AG09319 (cell line): Measurements from ENCODE around the gene ZFR2.
"Not testable (repeated sequence)": the region's sequence is repeated elsewhere in the genome, so short reads cannot be mapped to it uniquely, and the experiment has no call there.

ENCODE experiments used
- DNase-seq: peaks from one replicate; pipeline ENCODE4 v3.0.0-alpha.2; 2010; ENCODE audit warnings: low read depth; ENCODE audit errors: extremely low read depth
- CTCF ChIP-seq: IDR thresholded peaks from 2 replicates; pipeline ENCODE4 v1.5.1; 2011; ENCODE audit warnings: low read depth, mild to moderate bottlenecking, inconsistent platforms, low read length, moderate library complexity

The ZFR2 gene

DNA sequence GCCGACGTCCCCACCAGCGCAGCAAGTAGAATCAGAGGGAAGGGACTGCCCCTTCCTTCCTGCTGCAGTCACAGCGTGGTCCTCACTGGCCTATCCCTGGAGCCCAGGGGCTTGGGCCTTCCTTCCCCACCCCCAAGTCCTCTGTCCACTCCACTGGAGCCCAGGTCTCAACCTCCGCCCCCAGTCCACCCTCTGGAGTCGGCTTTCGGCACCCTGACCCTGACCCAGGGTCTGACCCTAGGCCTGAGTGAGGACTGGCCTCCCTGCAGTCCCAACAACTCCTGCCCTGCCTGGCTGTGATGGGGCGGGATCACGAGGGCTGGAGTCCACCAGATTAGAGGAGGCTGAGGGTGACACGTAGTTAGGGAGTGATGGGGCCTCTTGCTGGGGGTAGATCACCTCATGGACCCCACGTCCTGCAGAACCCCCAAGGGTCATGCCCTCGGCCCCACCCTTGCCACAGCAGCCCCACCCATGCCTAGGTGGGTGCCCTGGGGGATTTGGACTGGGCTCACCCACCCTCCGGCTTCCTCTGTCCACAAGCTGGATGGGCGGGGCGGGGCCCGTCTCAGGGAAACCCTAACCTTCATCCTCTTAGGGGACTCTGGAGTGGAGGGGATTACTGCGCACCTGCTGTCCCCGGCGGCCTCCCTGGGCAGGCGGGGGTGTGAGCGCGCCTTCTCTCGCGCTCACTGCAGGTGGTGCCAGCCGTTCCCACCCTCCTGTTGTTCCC is 100.7 kb downstream of the ZFR2 start:
- DNase-seq = no peak
- TF ChIP-seq CTCF = no peak

DNA sequence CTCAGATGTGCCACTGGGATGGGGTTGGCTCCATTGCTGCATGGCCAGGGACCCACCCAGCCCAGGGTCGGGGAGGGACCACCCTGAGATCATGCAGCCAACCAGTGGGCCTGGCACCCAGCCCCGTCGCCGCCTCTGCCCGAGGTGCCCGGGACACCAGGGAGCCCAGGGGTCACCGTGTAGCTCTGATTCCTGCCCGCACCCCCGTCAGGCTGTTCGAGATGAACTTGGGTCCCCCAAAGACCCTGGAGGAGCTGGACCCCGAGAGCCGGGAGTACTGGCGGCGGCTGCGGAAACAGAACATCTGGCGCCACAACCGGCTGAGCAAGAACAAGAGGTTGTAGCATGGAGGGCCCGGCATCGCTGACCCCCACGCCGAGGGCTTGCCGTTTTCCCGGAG is 101.8 kb downstream of the ZFR2 start:
- DNase-seq = no peak

DNA sequence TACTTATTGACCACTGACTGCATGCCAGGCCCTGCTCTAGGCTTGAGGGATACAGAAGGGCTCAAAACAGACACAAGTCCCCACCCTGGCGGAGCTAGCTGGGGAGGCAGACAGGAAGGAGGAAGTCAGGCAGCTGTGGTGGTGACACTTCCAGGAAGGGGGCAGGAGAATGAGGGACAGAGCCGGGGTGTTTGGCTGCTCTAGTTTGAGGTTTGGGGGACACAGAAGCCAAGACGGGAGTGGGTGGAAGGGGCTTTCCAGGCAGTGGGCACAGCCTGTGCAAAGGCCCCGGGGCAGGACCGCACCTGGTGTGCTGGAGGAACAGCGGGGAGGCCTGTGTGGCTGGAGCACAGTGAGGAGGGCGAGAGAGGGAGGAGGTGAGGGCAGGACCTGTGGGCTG is 102.3 kb downstream of the ZFR2 start:
- no peak for DNase-seq
- no peak for TF ChIP-seq CTCF

More for the DNA sequence above, 101.8 kb downstream of the ZFR2 start:
- no peak for TF ChIP-seq CTCF

GRCh38 chr19:3765757-3766156 is 103.1 kb downstream of the ZFR2 start:
- not testable (repeated sequence) for DNase-seq

DNA sequence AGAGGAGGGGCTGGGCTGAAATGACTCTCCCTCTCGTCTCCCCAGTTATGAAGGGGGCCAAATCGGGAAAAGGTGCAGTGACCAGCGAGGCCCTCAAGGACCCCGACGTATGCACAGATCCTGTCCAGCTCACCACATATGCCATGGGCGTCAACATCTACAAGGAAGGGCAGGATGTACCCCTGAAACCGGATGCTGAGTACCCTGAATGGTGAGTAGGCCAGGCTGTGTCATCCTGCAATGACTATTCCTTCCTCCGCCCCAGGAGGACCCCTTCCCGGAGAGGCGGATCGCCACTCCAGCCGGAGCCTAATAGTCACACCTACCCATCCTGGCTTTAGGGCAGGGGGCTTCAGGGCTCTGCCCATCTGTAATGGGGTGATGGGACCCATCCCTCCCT is 103.7 kb downstream of the ZFR2 start:
- DNase-seq = no peak
- TF ChIP-seq CTCF = no peak

DNA sequence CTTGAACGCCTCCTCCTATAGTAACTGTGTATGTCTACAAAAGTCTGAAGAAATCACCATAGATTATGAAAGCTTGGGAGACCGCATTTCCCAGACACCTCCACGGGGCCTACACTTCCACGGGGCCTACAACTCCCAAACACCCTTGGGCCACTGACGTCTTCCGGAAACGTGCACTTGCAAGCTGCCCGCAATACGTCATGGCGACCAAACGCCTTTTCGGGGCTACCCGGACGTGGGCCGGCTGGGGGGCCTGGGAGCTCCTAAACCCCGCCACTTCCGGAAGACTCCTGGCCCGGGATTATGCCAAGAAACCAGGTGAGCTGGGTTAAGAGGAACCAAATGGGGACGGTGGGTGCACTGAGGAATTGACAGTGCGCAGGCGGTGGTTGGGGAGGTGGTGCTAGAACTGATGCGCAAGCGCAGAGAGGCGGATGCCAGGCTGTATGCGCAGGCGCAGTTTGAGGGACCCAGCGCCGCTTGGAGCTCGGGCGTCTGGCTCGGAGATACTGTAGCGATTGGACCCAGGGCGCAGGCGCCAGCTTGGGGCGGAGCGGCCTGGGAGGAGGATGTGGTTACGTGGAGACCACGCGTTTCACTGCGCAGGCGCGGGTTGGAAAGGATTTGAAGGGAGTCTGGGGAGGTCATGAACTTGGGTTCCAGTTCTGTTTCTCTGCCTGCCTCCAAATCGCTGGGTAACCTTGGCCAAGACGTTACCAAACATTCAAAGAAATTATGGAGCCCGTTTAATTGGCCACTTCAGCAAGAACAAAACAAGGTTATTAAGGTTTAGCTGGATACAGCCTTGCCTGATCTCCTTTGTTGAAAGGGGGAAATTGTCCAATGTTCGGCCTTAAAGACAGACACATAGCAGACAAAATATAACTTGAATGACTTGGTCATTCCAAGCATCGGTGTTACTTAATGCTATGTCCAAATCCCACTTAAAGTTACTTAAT is 106.1 kb downstream of the ZFR2 start, which contains the start of gene MRPL54:
TSS of gene MRPL54 (plus strand) at position 182 of the 959 bp plus-strand sequence. CDS start at position 201, 19 bp downstream.
- peak; percentile 98 for DNase-seq
- TF ChIP-seq CTCF = no peak

GRCh38 chr19:3762130-3762473 is 106.7 kb downstream of the ZFR2 start:
- TF ChIP-seq CTCF = no peak
- no peak for DNase-seq
